Breast epithelium (tissue), 3 donors: ENCODE data around the gene KDM4B.

Experiments used
- POLR2A ChIP-seq: fragments of 450-650 bp; IDR thresholded peaks from one replicate; pipeline ENCODE4 v1.6.1; 2016; ENCODE audit warnings: antibody characterized with exemption, mild to moderate bottlenecking, moderate library complexity
- TF ChIP-seq, protein P1 (sequence below), 3 donors: fragments of 450-650 bp; IDR thresholded peaks; one replicate each; pipeline ENCODE4 v1.5.1; 2016 to 2017; ENCODE audit warnings: antibody characterized with exemption in 3 of 3, mild to moderate bottlenecking in 3 of 3, moderate library complexity in 3 of 3

GRCh38 chr19:4996701-4997100 is 27.8 kb downstream of the KDM4B start:
- TF ChIP-seq, protein P1, sequence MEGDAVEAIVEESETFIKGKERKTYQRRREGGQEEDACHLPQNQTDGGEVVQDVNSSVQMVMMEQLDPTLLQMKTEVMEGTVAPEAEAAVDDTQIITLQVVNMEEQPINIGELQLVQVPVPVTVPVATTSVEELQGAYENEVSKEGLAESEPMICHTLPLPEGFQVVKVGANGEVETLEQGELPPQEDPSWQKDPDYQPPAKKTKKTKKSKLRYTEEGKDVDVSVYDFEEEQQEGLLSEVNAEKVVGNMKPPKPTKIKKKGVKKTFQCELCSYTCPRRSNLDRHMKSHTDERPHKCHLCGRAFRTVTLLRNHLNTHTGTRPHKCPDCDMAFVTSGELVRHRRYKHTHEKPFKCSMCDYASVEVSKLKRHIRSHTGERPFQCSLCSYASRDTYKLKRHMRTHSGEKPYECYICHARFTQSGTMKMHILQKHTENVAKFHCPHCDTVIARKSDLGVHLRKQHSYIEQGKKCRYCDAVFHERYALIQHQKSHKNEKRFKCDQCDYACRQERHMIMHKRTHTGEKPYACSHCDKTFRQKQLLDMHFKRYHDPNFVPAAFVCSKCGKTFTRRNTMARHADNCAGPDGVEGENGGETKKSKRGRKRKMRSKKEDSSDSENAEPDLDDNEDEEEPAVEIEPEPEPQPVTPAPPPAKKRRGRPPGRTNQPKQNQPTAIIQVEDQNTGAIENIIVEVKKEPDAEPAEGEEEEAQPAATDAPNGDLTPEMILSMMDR (IDR thresholded peaks at IDR 0.05): no peak
- TF ChIP-seq POLR2A: no peak
